COLO668 (cell line): ENCODE measurements around the gene LIF.

Source experiments
- DNase-seq: peaks from one replicate; lab custom pipeline; 2025; ENCODE audit not compliant: unreplicated experiment; lab: John Stamatoyannopoulos, UW

Gene LIF

DNA sequence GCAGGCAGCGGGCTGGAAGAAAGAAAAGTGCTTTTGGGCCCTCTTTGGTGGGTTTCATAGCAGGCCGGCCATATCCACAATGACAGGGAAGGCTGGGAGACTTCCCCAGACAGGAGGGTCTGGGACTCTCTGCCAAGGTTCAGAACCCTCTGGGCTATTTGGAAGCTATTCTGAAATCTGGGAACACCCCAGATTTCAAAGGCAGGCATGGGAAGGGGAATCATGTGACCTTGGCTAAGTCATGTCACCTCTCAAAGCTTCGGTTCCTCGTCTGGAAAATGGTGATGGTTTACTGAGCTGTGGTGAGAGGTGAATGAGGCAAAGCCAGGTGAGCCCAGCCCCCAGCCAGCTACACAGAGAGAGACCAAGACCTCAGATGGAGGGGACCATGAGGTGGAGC, 38.1 kb upstream of the LIF start:
- DNase-seq: no peak

- no peak for DNase-seq
Observed at GRCh38 chr22:30284172-30284571, 37.6 kb upstream of the LIF start.

GRCh38 chr22:30283342-30283741, 36.8 kb upstream of the LIF start:
- DNase-seq: no peak

DNA sequence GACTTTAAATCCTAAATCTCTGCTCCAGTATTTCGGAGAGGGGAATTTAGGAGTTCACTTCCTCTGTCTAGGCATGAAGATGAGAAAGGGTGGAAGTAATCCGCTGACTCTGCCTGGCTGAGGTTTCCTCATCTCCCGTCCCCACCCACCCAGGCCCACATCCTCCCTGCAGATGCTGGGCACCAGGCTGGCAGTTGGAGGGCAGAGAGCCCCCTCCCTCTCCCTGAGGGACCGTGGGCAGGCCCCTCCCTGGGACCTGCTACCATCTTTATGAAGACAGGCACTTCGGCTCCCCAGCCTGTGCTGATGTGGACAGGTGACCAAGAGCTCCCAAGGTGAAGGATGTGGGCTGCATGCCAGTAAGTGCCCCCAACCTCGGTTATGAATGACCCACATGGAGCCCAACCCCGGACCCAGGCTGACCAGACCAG, 36.1 kb upstream of the LIF start:
- DNase-seq: no peak

DNA sequence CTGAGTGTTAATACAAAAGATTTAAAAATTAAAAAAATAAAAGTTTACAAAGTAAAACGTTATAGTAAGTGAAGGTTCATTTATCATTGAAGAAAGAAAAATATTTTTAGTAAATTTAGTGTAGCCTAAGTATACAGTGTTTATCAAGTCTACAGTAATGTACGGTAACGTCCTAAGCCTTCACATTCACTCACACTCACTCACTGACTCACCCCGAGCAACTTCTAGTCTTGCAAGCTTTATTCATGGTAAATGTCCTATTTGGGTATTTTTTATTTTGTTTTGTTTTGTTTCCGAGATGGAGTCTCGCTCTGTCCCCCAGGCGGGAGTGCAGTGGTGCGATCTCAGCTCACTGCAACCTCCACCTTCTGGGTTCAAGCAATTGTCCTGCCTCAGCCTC, 33.9 kb upstream of the LIF start:
- DNase-seq: no peak

DNA sequence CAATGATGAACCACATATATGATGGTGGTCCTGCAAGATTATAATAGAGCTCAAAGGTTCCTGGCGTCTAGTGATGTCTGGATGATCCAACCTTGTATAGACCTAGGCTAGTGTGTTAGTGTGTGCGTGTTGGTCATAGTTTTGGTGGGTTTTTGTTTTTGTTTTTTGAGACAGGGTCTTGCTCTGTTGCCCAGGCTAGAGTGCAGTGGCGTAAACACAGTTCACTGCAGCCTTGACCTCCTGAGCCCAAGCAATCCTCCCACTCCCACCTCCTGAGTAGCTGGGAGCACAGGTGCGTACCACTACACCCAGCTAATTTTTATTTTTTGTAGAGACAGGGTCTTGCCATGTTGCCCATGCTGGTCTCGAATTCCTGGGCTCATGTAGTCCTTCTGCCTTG, 33.4 kb upstream of the LIF start:
- no peak for DNase-seq

DNA sequence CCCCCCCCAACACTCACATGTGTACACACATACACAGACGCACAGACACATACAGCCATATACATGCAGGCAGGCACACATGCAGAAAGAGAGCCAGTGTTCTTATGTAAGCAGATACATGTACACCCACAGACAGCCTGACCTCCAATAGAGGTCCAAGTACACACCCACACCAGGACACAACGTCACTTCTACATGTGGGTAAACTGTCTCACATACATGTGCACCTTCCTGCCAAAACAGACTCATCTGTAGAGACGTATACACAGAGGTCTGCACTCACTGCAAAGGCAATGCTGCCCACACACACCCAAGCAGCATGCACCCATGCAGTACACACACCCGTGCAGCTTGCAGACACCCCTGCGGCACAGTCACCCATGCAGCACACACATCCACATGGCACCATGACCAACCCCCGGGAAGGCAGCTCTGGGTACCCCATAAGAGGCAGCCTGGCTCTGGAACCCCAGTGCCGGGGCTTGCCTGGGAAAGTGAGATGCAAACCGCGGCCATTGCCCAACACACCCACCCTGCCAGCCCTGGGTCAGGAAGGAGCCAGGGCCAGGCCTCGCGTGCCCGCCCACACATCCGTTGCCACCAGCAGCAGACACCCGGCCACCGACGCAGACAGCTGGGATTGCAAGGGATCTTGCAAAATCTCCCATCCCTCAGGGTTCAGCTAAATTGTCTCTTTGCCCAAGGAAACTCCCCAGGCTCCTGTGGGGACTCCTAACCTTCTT, 32.7 kb upstream of the LIF start:
- DNase-seq: no peak

- DNase-seq: no peak
Observed at GRCh38 chr22:30277547-30278344, 31.2 kb upstream of the LIF start.

DNA sequence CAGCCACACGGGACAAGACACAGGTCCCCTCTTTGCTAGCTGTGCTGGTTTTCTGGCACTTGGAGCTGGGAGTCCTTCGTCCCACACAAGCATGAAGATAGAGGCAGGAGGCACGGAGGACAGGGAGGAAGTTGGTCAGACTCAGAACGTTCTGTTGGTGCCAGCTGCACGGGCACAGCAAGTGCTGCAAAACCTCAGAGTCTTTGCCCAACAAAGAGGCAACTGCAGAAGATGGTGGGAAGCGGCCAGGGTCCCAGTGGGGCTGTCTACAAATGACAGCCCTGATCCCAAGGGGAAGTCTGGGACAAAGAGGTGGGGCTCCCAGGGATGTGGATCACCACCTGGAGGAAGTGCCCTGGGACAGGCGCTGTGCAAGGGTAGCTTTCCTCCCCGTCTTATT, 29.5 kb upstream of the LIF start:
- no peak for DNase-seq

DNA sequence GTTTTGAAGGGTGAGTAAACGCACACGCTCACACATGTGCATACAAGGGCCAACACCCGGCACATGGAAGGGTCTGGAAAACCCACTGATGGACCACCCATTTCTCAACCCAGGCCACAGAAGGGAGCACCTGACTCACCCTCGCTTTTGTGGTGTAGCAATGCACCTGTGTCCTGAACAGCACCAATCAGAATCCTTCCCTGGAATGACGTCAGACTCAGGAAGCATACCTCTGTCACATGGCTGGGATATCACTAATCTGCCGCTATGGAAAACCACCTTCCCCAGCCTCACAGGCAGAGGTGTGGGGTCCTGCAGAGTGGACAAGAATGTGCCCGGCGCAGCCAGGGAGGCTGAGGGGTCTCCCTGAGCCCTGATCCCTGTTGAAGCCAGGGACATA, 29.1 kb upstream of the LIF start:
- peak; percentile 10 for DNase-seq

DNA sequence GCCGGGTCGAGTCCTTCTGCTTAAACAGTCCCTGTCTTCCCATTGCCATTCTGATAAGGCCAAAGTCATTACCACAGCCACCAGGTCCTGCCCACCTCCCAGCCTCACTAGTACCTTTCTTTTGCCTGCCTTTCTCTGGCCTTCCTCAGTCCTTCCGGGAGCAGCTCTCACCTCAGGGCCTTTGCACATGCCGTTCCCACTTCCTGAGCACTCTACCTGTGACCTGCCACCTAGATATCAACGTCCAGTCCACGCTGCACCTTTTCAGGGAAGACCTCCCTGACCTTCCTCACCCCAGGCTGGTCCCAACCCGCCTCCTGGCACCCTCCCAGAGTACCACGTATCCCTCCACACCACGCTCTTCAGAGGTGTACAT, 27.9 kb upstream of the LIF start:
- DNase-seq: no peak

- DNase-seq: no peak
Observed at GRCh38 chr22:30273711-30274436, 27.3 kb upstream of the LIF start.

GRCh38 chr22:30272781-30273601, 26.4 kb upstream of the LIF start:
- no peak for DNase-seq

DNA sequence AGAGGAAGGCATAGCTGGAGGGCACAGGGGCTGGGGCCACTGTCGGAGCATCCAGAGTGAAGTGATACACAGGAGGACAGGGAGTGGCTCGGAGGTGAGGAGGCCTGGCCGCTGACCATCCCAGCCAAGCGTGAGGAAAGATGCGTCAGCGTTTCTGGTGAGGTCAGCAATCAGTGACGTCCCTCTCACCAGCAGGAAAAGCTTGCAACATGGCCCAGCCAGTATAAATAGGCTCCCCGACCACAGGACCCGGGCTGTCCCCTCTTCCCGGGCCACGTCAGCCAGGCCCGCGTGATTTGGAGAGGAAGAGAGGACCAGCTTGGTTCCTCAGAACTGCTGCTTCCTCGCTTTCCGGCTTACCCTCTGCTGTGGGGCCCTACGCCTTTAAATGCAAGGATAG, 24.3 kb upstream of the LIF start:
- no peak for DNase-seq

- DNase-seq: no peak
Observed at GRCh38 chr22:30268331-30268730, 21.8 kb upstream of the LIF start.

DNA sequence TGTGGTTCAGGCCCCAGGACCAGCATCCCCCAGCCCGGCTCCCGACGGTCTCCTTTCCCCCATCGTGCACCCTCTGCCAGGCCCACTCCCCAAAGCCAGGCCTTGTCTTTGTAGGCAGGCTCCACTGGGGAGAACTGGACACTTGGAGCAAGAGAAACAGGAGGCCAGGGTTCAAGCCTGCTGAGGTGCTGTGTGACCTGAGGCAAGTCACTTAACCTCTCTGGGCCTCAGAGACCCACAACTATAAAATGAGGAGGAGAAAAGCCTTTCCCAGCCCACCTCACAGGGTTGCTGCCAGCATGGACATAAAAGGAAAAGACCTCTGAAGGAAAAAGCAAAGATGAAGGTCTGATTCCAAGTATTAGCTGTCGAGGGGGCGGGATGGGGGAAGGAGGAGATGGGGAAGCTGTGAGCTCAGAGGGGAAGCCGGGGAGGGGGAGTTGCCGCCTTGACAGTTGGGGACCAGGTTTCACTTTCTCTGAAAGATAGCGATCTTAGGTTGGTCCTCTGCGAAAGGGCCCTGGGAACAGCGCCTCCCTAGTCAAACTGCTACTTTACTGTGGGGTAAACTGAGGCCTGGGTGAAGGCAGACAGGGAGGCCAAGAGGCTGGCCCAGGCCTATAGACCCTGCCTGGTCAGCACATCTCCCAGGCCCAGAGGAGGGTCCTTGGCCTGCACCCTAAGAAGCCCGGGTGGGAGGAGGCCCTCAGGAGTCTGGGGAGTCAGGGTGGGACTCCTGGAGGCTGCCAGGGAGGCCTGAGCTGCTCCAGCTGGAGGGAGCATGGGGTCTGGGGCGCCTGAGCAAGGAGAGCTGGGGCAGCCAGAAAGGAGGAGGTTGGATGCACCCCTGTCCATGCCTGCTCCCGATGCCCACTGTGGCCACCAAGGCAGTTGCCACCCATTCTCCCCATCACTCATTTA, 21.1 kb upstream of the LIF start:
- no peak for DNase-seq

DNA sequence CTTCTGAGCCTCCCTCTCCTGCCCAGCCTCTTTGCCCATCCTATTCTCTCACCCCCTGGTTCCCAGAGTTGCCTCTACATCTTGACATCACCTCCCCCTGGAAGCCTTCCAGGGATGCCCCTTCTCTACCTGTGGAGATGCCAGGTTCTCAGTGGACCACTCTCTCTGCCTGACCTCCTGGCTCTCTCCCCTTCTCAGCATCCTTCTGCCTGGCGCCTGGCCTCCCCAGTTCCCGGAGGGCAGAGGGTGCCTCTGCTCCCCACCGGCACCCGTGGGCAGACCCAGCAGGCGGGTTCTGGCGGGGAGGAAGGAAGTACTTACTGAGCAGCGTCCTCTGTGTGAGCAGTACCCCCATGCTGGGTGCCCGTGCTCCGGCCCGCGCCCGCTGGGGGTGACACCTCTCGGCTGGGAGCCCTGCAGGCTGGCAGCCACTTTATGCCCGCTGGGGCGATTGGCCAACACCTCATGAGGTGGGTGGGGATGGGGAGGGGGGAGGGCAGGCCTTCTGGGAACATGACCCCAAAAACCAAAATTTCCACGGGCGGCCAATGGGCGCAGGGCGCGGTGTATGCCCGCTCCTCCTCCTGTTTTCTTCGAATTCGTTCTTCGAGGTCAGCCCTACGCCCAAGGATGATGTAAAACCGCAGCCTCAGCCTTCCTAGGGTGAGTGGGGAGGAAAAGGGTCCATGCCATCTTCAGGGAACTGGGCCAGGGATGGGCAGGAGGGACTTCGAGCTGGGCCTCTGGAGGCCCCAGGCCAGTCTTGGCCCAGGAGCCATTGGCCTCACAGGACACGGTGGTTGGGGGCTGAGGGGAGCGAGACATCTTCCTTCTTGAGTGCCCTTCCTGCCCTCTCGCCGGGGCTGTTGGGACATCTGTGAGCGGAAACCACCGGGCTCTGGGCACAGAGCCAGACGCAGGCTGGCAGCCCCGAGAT, 20.2 kb upstream of the LIF start, which contains the start of gene OSM:
Gene OSM (minus strand): TSS at position 407 of the 937 bp plus-strand sequence. CDS start 52 bp downstream, at position 355.
- DNase-seq: peak; percentile 13

GRCh38 chr22:30265823-30266444, 19.4 kb upstream of the LIF start:
- no peak for DNase-seq
